NCI-H446 treated with DMSO at 0.1 percent for 48 hours (cell line): Measurements from ENCODE around the gene EXD1.
"Not testable (repeated sequence)": the region's sequence is repeated elsewhere in the genome, so short reads cannot be mapped to it uniquely, and the experiment has no call there.

ENCODE experiments used
- DNase-seq: peaks from one replicate; lab custom pipeline; 2025; lab: John Stamatoyannopoulos, UW

EXD1 gene, protein sequence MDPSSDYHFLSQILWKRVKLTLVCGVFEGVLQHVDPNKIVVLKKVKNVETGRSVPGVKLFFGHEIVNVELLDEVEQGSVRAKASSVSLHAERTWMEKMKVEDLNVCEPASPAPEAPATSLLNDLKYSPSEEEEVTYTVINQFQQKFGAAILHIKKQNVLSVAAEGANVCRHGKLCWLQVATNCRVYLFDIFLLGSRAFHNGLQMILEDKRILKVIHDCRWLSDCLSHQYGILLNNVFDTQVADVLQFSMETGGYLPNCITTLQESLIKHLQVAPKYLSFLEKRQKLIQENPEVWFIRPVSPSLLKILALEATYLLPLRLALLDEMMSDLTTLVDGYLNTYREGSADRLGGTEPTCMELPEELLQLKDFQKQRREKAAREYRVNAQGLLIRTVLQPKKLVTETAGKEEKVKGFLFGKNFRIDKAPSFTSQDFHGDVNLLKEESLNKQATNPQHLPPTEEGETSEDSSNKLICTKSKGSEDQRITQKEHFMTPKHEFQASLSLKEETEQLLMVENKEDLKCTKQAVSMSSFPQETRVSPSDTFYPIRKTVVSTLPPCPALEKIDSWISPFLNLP

DNA sequence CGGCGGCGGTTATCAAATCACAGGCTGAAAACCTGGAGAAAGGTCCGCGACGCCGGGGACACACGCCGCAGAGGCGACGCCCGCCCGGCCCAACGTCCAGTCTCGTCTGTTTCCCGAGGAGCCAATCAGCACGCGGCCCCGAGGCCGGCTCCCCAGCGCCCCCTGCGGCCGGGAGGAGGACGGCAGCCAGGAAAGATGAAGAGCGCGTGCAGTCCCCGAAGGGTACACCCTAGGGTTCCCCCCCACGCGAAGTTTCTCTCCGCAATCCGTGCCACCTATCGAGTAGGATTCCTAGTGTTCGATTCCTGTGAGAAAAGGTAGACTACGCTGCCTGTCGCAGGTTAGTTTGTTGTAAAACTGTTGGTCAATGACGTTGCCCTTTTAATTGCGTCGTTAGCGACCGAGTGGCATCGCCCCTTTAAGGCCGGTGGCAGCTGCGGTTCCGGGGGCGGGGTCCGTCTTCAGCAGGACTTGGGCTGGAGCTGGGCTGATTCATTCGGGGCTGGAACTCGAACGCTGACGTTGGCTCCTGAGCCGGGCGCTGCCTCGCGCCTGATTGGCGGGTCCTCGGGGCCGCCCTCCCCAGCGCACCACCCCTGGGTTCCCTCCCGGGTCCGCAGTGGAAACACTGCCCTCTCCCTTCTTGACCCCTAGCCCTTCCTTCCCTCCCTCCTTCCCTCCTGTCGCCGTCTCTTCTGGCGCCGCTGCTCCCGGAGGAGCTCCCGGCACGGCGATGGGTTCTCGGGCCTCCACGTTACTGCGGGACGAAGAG, at the start of gene EXD1, which contains the start of gene CHP1:
EXD1 (minus strand) TSS at position 108 of the 772 bp plus-strand sequence. CDS start 4,182 bp downstream, outside the sequence.
CHP1 (plus strand) TSS at position 619 of the 772 bp plus-strand sequence; CDS start at position 734, 115 bp downstream.
- DNase-seq, result peak; percentile 84

DNA sequence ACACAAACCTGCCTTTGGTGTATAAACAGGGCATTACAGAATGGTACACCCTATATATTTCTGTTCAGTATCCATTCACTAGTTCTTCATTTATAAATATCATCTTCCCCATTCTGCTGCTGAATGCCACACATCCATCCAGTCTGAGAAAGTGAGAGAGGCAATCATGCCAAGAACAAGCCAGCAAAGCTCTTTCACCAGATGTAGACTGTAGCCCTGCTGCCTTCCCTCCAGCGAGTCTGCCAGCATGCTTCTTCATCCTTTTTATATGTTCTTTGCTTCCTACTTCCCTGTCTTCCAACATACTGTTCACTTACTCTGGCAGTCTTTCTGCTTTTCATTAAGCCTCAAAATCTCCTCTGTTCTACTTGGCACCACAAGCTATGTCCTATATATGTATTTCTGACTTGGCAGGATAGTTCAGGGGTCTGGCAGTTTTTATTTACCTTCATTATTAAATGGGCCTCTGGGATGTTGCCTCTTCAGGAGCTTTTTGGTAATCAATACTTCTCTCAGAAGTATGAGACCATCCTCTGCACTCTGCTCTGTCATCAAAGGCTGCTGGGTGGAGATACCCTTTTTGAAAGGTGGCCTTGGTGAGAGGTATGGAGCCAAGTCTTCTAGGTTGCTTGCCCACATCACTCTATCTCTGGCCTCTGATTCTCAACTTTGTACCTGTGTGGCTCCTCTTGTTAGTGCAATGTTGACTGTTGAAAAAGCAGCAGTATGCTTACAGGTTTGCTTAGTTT, 49.2 kb upstream of the EXD1 start:
- DNase-seq, result no peak

DNA sequence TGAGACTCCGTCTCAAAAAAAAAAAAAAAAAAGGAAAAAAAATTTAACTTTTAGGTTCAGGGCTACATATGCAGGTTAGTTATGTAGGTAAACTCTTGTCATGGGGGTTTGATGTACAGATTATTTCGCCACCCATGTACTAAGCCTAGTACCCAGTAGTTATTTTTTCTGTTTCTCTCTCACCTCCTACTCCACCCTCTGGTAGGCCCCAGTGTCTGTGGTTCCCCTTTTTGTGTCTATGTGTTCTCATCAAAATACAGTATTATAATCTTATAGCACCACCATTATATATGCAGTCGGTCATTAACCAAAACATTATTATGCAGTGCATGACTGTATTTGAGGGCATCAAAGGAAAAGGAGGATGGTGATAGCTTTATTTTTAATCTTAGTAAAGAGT, 47.8 kb upstream of the EXD1 start:
- DNase-seq, result no peak

DNA sequence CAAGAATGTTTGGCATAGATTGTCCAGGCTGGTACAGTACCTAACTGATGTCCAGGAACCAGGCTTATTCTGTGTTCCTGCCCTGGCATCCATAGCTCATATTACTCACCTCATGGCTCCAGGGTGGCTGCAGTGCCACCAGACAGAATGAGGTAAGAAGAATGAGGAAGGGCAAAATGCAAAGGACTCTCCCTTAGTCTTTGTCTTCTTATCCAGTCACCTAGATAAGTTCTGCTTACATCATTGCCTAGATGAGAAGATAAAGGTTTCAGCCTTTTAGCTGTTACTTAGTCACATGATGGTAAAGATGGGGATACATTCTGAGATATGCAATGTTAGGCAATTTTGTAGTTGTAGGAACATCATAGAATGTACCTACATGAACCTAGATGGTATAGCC, 46.3 kb upstream of the EXD1 start:
- no peak for DNase-seq

DNA sequence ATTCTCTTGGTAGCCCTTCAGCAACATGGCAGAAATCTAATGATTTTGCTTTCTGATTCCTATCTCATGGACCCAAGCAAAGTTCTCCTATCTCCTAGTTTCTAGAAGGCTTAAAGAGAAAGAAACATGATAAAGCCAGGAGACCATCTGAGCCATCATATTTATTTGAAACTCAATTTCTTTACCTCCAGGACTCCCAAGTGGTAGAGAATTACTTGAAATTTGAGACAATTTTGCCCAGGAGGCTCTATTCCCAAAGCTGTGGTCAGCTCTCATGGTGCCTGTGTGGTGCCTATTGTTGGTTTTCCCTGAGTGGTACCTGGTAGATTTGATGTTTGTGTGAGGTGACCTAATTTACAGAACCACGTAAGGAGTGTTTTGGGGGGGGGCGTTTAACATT, 39.3 kb upstream of the EXD1 start:
- no peak for DNase-seq

DNA sequence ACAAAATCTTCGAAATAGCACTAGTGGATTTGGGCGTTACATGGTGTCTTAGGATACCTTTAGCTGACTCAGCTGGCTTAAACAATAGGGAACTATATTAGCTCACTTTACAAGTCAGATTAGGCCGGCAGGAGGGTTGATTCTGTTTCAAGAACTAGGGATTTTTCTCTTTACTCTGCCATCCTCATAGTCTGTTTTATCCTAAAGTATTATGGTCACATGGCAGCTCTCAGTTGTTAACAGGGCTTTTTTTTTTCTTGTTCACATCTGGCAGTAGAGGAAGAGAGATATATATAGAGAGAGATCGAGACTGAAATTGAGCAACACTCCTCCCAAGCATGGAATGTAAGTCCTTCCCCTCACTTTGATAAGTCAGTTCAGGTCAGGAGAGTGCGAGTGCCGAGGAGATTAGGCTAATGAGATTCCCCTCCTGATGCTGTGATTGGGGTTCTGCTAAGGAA, 33.4 kb upstream of the EXD1 start:
- no peak for DNase-seq

DNA sequence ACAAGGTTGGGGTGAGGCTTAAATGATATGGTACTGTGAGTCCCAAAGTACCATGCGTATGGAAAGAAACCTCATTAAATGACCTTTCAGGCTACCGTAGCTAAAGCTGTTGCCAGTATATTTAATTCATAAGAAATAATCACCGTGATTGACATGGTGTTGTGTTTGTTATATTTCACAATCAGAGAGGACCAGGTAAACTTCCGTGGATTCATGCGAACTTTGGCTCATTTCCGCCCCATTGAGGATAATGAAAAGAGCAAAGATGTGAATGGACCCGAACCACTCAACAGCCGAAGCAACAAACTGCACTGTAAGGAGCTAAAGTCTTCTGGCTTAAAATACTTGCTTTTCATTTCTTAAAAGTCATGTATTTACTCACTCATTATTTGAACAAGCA, 32.0 kb upstream of the EXD1 start:
- DNase-seq, result no peak

DNA sequence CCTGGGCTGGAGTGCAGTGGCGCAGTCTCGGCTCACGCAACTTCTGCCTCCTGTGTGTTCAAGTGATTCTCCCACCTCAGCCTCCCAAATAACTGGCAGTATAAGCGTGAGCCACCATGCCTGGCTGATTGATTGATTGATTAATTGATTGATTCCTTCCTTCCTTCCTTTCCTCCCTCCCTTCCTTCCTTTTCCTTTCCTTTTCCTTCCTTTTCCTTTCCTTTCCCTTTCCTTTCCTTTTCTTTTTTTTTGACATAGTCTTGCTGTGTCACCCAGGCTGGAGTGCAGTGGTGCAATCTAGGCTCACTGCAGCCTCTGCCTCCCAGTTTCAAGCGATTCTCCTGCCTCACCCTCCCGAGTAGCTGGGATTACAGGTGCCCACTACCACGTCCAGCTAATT, 30.4 kb upstream of the EXD1 start:
- DNase-seq, result not testable (repeated sequence)

DNA sequence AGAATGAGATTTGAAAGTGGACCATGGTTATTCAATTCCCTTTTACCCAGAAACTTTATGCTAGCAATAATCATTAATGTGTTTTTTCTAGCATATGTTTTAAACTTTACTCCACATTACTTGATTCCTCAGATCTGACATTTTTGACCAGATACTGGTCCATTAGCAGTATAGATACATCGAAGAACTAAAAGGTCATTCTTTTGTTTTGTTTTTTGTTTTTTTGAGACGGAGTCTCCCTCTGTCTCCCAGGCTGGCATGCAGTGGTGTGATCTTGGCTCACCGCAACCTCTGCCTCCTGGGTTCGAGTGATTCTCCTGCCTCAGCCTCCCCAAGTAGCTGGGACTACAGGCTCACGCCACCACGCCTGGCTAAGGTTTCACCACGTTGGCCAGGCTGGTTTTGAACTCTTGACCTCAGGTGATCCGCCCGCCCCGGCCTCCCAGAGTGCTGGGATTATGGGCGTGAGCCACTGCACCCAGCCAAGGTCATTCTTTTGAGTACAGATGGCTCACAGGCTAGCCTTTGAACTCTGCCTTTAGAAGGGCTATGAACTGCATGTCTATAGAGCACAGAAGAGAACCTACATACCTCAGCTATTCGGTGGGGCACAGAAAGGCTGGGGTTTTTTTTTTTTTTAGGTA, 29.1 kb upstream of the EXD1 start:
- no peak for DNase-seq

DNA sequence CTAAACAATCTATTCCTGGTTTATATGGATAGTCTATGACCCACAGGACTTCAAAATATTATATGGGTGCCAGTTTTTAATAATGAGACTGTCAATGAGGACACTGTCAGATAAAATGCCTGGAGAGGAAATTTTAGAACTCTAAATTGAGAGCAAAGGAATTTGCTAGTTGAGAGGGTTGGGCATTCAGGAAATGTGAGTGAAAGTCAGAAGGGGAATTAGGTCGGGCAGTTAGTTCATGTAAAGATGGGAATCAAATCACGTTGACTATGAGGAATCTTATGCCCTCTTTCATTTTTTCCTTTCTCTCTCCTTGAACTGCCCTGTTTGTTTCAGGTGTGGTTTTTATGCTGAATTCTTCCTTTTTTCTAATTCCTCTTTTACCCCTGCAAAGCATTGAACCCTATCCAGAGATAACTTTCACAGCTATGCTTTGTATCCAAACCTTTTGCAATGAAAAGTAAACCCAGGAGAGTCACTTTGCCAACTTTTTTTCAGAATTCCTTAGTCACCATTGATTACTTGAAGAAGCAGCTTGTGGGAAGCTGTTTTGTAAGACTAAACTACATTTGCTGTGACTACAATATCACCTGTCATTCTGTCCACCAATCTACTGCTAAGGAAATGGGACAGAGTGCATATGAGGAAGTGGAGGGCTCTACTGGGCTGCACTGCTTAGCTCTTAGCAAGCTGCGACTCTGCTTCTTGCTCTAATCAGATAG, 28.4 kb upstream of the EXD1 start:
- DNase-seq, result no peak

DNA sequence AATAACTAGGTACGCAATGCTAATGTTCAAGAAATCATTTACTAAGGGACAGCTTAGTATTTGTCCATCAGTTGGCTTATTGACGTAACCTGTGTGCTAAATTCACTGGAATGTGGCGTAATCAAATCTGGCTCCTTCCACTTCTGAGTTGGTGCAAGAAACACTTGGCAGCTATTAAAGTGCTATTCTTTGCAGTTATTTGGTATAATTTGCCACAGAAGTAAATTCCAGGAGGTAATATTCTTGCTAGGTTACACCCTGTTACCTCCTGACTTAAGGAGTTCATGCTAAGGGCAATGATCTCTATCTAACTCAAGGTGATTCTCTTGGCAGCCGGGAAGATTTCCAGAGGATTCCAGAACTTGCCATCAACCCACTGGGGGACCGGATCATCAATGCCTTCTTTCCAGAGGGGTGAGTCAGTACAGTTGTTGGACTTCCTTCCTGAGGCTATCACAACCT, 26.1 kb upstream of the EXD1 start:
- no peak for DNase-seq

DNA sequence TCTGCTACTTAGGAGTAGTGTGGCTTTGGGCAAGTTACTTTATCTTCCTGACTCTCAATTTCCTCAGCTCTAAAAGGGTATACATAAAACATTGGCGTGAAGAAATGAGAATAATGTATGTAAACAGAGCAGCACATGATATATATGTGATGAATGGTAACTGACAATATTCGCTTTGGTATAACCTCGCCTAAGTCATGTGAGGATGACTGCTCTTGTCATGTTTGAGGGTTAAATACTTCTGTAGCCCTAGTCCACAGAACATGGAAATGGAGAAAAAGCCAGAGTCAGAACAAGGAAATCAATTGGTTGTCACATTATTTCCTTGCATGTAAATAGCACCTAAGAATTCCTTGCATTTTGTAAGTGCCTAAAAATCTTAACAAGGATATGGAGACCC, 25.5 kb upstream of the EXD1 start:
- no peak for DNase-seq

DNA sequence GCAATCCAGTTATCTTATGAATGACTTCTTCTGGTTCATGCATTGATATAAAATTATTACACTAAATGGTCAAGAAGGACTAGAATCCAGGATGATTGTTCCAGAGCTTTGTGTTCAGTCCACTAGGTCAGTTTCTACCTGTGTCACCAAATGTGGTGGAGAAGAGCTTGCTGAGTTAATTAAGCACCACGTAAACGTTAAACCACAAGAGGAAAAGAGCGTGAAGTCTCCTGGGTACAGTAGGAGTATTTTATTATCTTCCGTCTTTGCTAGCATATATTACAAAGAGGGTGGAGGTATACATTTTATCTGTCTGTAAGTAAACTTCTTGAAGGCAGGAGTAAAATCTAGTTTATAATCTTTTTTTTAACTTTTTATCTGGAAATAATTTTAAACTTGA, 24.0 kb upstream of the EXD1 start:
- no peak for DNase-seq

DNA sequence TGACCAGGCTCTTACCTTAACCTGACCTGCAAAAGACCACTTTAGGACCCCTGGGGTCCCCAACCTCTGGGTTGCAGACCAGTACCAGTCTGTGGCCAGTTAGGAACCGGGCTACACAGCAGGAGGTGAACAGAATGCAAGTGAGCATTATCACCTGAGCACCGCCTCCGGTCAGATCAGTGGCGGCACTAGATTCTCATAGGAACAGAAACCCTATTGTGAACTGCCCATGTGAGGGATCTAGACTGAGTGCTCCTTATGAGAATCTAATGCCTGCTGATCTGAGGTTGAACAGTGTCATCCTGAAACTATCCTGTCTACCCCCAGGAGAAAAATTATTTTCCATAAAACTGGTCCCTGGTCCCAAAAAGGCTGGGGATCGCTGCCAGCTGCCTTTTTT, 20.9 kb upstream of the EXD1 start:
- no peak for DNase-seq

DNA sequence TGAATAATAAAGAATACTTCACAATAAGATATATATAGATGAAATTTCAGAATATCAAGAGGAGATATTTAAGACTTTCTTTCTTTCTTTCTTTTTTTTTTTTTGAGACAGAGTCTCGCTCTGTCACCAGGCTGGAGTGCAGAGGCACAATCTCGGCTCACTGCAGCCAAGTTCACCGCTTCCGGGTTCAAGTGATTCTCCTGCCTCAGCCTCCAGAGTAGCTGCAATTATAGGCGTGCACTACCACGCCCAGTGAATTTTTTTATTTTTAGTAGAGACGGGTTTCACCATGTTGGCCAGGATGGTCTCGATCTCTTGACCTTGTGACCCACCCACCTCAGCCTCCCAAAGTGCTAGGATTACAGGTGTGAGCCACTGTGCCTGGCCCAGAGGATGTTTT, 20.2 kb upstream of the EXD1 start:
- not testable (repeated sequence) for DNase-seq

DNA sequence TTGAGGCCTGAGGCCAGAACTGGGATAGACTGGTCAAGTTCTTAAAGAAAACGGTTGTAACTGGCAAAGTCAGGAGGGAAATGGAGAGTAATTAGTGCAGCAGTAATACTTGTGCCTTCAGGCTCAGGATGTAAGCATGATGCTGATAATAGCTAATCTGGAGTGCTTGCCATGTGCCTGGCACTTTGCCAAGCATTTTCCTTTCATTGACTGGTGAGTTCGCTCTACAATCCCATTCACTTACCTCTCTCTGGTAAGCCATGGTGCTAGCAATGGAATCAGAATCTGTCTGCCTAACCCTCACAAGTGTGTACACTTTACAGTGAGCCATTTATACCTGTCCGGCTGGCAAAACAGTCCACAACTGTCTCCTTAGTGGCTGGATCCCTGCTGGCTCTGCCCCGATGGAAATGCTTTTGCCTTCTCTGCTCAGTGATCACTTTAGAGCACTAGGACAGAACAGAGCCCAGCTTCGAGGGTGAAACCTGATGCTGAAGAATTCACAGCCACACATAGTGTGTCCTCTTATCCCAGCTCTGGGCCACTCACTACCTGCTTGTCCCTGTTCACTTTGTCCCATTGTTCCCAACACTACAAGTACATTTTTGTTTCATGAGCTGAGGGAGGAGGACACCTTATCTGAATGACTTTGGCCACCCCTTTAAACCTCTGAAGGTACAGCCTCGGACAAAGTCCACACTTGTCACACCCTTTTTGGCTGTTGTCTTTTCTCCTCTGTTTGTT, 10.8 kb upstream of the EXD1 start:
- no peak for DNase-seq

DNA sequence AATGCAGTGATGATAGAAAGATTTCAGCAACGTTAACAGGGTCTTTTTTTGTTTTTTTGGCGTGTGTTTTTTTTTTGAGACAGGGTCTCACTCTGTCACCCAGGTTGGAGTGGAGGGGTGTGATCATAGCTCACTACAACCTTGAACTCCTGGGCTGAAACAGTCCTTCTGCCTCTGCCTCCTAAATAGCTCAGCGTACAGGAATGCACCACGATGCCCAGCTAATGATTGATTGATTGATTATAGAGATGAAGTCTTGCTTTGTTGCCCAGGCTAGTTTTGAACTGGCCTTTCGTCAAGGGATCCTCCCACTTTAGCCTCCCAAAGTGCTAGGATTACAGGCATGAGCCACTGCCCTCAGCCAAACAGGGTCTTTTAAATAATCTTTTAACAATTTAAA, 7.5 kb upstream of the EXD1 start:
- DNase-seq, result no peak

DNA sequence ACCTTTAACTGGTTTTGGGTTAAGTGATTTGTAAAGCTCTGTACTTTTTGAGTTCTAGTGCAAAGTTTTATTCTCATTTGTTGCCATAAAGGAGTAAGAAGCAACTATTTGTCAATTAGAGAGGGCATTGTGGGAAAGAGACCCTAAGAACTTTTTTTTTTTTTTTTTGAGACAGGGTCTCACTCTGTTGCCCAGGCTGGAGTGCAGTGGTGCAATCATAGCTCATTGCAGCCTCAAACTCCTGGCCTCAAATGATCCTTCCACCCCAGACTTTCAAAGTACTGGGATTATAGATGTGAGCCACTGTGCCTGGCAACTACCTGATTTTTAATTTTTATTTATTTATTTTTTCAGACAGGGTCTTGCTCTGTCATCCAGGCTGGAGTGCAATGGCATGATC, 5.4 kb upstream of the EXD1 start:
- no peak for DNase-seq

DNA sequence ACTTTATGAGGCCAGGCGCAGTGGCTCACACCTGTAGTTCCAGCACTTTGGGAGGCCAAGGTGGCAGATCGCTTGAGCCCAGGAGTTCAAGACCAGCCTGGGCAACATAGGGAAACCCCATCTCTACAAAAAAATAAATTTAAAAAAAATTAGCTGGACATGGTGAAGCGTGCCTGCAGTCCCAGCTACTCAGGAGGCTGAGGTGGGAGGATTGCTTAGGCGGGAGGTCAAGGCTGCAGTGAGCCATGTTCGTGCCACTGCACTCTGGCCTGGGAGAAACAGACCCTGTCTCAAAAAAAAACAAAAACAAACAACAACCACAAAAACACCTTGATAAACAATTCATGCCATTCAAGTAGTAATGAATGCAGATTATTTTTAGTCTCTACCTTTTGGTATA, 4.7 kb upstream of the EXD1 start:
- not testable (repeated sequence) for DNase-seq

DNA sequence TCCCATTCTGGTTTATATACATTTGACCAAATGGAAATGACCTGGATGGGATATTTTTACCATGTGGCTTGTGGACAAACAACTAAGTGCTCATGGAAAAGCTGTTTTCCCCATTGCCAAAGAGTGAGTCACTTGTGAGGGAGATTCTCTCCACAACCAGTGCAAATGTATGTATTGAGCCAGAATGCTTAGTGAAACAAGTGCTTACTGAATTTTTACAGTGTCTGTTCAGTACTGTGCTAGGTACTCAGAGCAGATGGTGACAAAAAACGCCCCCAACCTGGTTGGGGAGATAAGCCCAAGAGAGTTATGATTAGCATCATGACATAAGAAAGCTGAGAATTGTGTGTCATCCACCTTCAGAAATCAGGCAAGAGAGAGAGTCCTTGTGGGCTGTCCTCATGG, 2.8 kb upstream of the EXD1 start:
- no peak for DNase-seq
